GM11168 (cell line): ENCODE results near the gene TMCC2.

Experiments
- in situ Hi-C: fragments of 300-500 bp; cut with MboI; formaldehyde crosslinking; loops from one replicate; pipeline ENCODE4 v1.12.0; 2022; ENCODE audit warnings: low sequenced_read_pairs; ENCODE audit not compliant: unreplicated experiment

The TMCC2 gene

GRCh38 chr1:205274041-205274691 is 46.4 kb downstream of the TMCC2 start:
- in situ Hi-C loops = no loop called here

GRCh38 chr1:205275133-205275532 is 47.4 kb downstream of the TMCC2 start:
- in situ Hi-C loops = no loop called here

DNA sequence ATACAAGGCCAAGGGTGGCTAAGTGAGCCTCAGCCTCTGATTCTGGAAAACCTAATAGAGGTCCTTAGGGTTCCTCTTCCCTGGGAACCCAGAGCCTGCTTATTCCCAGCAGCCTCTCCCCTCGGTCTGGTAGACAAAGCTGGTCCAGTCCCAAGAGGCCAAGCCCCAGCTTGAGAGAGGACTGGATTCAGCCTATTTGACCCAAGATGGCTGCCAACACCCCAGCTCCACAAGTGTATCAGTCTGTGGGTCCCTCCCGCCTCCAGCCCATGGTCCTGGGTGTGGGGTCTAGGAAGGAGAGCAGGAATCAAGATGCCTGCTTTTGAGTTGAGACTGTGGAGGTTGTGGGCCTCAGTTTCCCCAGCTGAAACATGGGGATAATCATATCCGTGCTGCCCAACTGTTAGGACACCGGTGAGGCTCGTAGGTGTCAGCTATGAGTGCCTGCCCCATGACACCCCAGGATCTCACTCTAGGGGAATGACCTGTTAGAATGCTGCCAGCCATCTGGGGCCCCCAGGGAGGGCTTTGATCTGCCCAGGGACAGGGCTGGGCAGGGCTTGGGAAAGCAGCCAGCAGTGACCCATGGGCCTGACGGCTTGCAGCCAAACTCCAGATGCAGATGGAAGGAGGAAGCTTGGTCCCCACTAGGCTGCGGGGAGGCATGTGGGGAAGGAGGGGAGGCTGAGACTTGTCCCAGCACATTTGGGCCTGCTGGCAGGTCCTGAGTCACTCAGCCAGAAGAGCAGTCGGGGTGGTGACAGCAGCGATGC is 48.4 kb downstream of the TMCC2 start:
- in situ Hi-C loops = no loop called here

GRCh38 chr1:205276689-205277065 is 48.9 kb downstream of the TMCC2 start:
- in situ Hi-C loops = no loop called here

DNA sequence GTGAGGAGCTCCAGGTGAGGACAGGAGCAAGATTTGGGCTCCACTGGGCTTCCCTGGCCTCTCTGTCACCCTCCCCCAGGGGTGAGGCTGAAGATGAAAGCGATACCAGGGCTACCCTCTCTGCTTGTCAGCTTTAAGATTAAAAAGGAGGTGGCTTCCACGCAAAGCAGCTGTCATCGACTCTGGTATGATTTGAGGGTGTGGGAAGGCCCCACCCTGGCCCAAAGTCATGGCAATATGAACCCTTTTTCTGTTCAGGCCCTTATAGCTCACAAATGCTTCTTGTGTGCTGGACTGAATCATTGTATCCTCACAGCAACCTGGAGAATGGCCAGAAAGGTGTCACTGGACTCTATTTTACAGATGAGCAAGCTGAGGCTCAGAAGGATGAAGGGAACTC is 52.2 kb downstream of the TMCC2 start:
- in situ Hi-C loops = loop anchor here (5.0 kb wide), 1 partner anchor 42 kb away; the partner anchor contains the start of gene NUAK2

DNA sequence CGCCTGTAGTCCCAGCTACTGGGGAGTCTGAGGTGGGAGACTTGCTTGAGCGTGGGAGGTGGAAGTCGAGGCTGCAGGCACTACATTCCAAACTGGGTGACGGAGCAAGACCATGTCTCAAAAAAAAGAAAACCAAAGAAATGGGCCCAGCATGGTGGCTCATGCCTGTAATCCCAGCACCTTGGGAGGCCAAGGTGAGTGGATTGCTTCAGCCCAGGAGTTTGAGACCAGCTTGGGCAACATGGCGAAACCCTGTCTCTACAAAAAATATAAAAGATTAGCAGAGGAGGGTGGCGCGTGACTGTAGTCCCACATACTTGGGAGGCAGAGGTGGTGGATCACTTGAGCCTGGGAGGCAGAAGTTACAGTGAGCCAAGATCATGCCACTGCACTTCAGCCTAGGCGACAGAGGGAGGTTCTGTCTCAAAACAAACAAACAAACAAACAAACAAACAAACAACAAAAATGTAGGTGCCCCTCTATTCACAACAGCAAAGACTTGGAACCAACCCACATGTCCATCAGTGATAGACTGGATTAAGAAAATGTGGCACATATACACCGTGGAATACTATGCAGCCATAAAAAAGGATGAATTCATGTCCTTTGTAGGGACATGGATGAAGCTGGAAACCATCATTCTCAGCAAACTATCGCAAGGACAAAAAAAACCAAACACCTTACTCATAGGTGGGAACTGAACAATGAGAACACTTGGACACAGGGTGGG is 53.1 kb downstream of the TMCC2 start:
- in situ Hi-C loops = loop anchor here (5.0 kb wide), 1 partner anchor 41 kb away; the partner anchor contains the start of gene NUAK2

DNA sequence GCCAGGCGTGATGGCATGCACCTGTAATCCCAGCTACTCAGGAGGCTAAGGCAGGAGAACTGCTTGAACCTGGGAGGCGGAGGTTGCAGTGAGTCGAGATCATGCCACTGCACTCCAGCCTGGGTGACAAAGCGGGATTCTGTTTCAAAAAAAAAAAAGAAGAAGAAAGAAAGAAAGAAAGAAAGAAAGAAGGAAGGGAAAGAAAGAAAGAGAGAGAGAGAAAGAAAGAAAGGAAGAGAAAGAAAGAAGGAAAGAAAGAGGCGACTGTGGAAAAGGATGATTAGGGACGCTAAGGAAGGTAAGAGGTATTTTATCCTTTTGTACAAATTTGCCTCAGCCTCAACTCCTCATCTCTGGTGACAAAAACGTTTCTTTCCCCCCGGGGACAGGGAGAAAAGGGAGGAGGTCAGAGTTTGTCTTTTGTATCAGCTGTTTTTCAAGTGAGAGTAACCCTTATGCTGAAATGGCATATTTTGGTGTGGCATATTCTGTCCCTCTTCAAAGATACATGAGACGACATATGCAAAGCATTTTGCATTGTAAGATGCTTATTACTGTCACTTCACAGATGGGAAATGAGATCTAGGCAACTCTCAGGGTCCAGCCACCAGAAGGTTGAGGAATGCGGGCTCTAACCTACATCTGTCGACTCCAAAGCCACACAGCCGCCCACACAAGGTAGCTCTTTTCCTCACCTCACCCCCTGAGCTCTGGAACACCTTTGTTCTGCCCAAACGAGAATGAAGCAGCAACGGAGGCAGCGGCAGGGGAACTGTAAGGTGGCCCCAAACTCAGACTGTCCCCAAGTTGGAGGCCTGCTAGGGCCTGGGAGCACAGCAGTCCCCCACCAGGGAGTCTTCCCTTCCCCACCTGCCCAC is 55.8 kb downstream of the TMCC2 start:
- in situ Hi-C loops = loop anchor here (5.0 kb wide), 1 partner anchor 39 kb away; the partner anchor contains the start of gene NUAK2

- in situ Hi-C loops = loop anchor here (5.0 kb wide), 1 partner anchor 38 kb away; the partner anchor contains the start of gene NUAK2
These were observed 56.8 kb downstream of the TMCC2 start for GRCh38 chr1:205284420-205285144.

- in situ Hi-C loops = no loop called here
These were observed 57.8 kb downstream of the TMCC2 start for GRCh38 chr1:205285381-205286101.

- in situ Hi-C loops = no loop called here
These were observed 58.7 kb downstream of the TMCC2 start for GRCh38 chr1:205286335-205286950.

GRCh38 chr1:205287076-205287475 is 59.3 kb downstream of the TMCC2 start:
- in situ Hi-C loops = no loop called here

GRCh38 chr1:205287767-205288559 is 60.2 kb downstream of the TMCC2 start:
- in situ Hi-C loops = no loop called here

GRCh38 chr1:205291596-205291995 is 63.9 kb downstream of the TMCC2 start:
- in situ Hi-C loops = no loop called here

GRCh38 chr1:205293350-205294074 is 65.8 kb downstream of the TMCC2 start:
- in situ Hi-C loops = no loop called here

- in situ Hi-C loops = no loop called here
These were observed 66.6 kb downstream of the TMCC2 start for GRCh38 chr1:205294175-205294917.

DNA sequence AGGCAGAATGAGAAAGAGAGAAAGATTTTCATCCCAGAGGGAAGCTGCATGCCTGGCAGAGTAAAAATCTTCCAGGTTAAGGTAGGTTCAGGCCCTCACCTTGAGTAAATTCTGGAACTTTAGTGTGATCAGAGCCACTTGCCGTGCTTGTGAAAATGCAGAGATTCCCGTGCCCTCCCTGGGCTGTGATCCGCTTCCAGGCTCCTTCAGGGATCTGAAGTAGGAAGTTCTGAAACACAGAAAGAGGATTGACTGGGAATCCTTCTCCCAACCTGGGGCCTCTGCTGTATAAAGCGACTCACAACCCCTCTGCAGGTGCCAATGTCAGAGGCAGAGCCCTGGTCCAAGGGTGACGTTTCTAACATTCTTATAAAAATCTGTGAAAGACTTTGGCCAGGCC is 67.2 kb downstream of the TMCC2 start:
- in situ Hi-C loops = no loop called here
